NCI-H1092 treated with DMSO at 0.1 percent for 48 hours (cell line): ENCODE measurements around the gene BANK1.

Experiments
- DNase-seq: peaks from one replicate; lab custom pipeline; 2025; lab: John Stamatoyannopoulos, UW

The BANK1 gene

GRCh38 chr4:102036016-102036415 lies 245.5 kb downstream of the BANK1 start:
- no peak for DNase-seq

GRCh38 chr4:102036619-102037376 lies 246.3 kb downstream of the BANK1 start:
- peak; percentile 43 for DNase-seq

GRCh38 chr4:102037566-102037965 lies 247.0 kb downstream of the BANK1 start:
- no peak for DNase-seq

GRCh38 chr4:102042871-102043802 lies 252.6 kb downstream of the BANK1 start:
- no peak for DNase-seq

GRCh38 chr4:102047616-102048015 lies 257.1 kb downstream of the BANK1 start:
- DNase-seq = no peak

GRCh38 chr4:102055805-102056204 lies 265.3 kb downstream of the BANK1 start:
- DNase-seq = no peak

GRCh38 chr4:102057122-102057521 lies 266.6 kb downstream of the BANK1 start:
- no peak for DNase-seq

- no peak for DNase-seq
Observed at GRCh38 chr4:102061133-102061532, 270.6 kb downstream of the BANK1 start.

GRCh38 chr4:102064747-102065442 lies 274.4 kb downstream of the BANK1 start:
- DNase-seq = no peak

GRCh38 chr4:102076622-102077021 lies 286.1 kb downstream of the BANK1 start:
- no peak for DNase-seq

GRCh38 chr4:102080184-102080583 lies 289.7 kb downstream of the BANK1 start:
- DNase-seq = no peak

- no peak for DNase-seq
Observed at GRCh38 chr4:102089850-102090621, 299.5 kb downstream of the BANK1 start.

- DNase-seq = no peak
Observed at GRCh38 chr4:102091656-102092055, 301.1 kb downstream of the BANK1 start.

GRCh38 chr4:102094481-102094880 lies 304.0 kb downstream of the BANK1 start:
- DNase-seq = no peak

GRCh38 chr4:102103368-102103767 lies 312.8 kb downstream of the BANK1 start:
- no peak for DNase-seq

GRCh38 chr4:102104278-102104677 lies 313.7 kb downstream of the BANK1 start:
- DNase-seq = no peak

GRCh38 chr4:102105983-102106382 lies 315.5 kb downstream of the BANK1 start:
- no peak for DNase-seq

- no peak for DNase-seq
Observed at GRCh38 chr4:102114118-102114630, 323.6 kb downstream of the BANK1 start.

GRCh38 chr4:102116121-102116520 lies 325.6 kb downstream of the BANK1 start:
- no peak for DNase-seq

- no peak for DNase-seq
Observed at GRCh38 chr4:102120846-102121245, 330.3 kb downstream of the BANK1 start.
